Measurements from ENCODE around the gene PLXDC2.

PLXDC2 gene

DNA sequence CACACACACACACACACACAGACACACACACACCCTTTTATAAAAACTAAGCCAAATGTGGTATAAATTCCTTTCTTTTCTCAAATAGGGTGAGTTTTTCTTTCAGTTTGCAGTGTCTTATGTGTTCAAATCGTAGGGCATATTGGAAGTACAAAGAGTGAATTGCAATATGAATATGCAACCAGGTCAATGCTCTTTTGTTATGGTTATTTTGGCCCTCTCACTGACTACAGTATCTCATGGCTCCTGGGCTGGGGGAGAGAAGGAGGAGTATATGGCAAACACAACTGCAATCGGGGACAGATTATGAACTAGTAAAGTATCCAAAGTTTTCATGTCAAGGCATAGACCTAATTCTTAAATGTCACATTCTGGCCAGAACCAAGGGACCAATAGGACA is 301.9 kb downstream of the PLXDC2 start:
- Histone ChIP-seq H3K4me1 (no peaks in the 10 kb centered on the region), H3K27ac (no peak overlapping the region), H3K27me3 (ENCODE audit: control insufficient read depth, insufficient read depth, low read length) (no peaks in the 10 kb centered on the region), H3K9ac (no peak overlapping the region), H3K4me2 (ENCODE audit: low read length) (no peak overlapping the region), H3K4me3 (ENCODE audit: low read depth, low read length) (no peak overlapping the region), H3K9me3 (ENCODE audit: control insufficient read depth, low read length) (no peaks in the 10 kb centered on the region), H3K79me2 (peaks cover 8% of the 10 kb centered on the region), H3K36me3 (ENCODE audit: control insufficient read depth, insufficient read depth, low read length) (no peaks in the 10 kb centered on the region), H2AFZ (no peak overlapping the region)
- no peak for TF ChIP-seq CTCF (IDR thresholded peaks at IDR 0.05)

DNA sequence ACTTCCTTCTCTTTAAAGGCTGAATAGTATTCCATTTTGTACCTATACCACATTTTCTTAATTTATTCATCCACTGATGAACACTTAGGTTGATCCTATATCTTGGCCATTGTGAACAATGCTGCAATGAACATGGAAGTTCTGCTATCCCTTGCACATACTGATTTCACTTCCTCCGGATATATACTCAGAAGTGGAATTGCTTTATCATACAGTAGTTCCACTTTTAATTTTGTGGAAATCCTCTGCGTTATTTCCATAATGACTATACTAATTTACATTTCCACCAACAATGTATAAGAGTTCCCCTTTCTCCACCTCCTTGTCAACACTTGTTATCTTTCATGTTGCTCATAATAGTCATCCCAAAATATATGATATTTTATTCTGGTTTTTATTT is 312.6 kb downstream of the PLXDC2 start:
- Histone ChIP-seq H3K27me3 (ENCODE audit: control insufficient read depth, insufficient read depth, low read length) (no peaks in the 10 kb centered on the region), H3K9ac (no peak overlapping the region), H3K9me3 (ENCODE audit: control insufficient read depth, low read length) (no peaks in the 10 kb centered on the region), H3K4me3 (ENCODE audit: low read depth, low read length) (no peak overlapping the region), H3K36me3 (ENCODE audit: control insufficient read depth, insufficient read depth, low read length) (no peaks in the 10 kb centered on the region), H3K27ac (no peak overlapping the region), H3K4me1 (no peaks in the 10 kb centered on the region), H2AFZ (no peak overlapping the region), H3K4me2 (ENCODE audit: low read length) (no peak overlapping the region), H3K79me2 (peaks cover 2% of the 10 kb centered on the region)
- TF ChIP-seq CTCF (IDR thresholded peaks at IDR 0.05): no peak

DNA sequence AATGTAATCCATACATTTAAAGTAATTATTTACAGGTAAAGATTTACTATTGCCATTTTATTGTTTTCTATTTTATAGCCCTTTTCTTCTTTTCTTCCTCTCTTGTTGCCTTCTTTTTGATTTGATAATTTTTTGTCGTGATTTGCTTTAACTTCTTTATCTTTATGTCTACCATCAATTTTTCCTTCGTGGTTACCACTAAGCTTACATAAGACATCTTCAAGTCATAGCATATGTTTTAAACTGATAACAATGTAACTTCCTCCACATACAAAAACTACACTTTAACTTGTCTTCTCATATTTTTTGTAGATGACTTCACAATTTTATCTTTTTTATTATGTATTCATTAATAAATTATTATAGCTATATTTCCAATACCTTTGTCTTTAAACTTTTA is 316.6 kb downstream of the PLXDC2 start:
- Histone ChIP-seq H3K27ac (no peak overlapping the region), H3K4me3 (ENCODE audit: low read depth, low read length) (no peak overlapping the region), H3K9ac (no peak overlapping the region), H3K79me2 (peaks cover 10% of the 10 kb centered on the region), H3K9me3 (ENCODE audit: control insufficient read depth, low read length) (no peaks in the 10 kb centered on the region), H3K36me3 (ENCODE audit: control insufficient read depth, insufficient read depth, low read length) (no peaks in the 10 kb centered on the region), H3K4me1 (no peaks in the 10 kb centered on the region), H3K27me3 (ENCODE audit: control insufficient read depth, insufficient read depth, low read length) (no peaks in the 10 kb centered on the region), H3K4me2 (ENCODE audit: low read length) (no peak overlapping the region), H2AFZ (no peak overlapping the region)
- no peak for TF ChIP-seq CTCF (IDR thresholded peaks at IDR 0.05)

DNA sequence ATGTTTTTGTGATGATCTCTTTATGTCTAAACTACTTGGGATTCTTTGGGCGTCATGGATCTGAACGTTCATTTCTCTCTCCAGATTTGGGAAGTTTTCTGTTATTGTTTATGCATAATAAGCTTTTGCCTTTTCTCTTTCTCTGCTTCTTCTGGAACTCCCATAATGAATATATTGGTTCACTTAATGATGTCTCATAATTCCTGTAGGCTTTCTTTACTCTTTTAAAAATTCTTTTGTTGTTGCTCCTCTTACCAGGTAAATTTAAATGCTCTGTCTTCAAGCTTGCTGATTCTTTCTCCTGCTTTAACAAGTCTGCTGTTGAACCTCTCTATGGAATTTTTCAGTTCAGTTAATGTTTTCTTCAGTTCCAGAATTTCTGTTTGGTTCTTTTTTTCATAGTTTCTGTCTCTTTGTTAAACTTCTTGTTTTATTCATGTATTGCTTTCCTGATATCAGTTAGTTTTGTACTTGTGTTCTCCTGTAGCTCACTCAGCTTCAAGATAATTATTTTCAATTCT is 317.5 kb downstream of the PLXDC2 start:
- no peak overlapping the region for H3K4me3 ChIP-seq (ENCODE audit: low read depth, low read length)
- H3K4me2 ChIP-seq (ENCODE audit: low read length): no peak overlapping the region
- peaks cover 10% of the 10 kb centered on the region for H3K79me2 ChIP-seq
- no peaks in the 10 kb centered on the region for H3K36me3 ChIP-seq (ENCODE audit: control insufficient read depth, insufficient read depth, low read length)
- no peak overlapping the region for H3K9ac ChIP-seq
- TF ChIP-seq CTCF (IDR thresholded peaks at IDR 0.05): no peak
- no peaks in the 10 kb centered on the region for H3K4me1 ChIP-seq
- no peak overlapping the region for H2AFZ ChIP-seq
- H3K9me3 ChIP-seq (ENCODE audit: control insufficient read depth, low read length): no peaks in the 10 kb centered on the region
- no peak overlapping the region for H3K27ac ChIP-seq
- no peaks in the 10 kb centered on the region for H3K27me3 ChIP-seq (ENCODE audit: control insufficient read depth, insufficient read depth, low read length)

- Histone ChIP-seq H3K9ac (no peak overlapping the region), H3K4me3 (ENCODE audit: low read depth, low read length) (no peak overlapping the region), H3K79me2 (peaks cover 7% of the 10 kb centered on the region), H2AFZ (no peak overlapping the region), H3K36me3 (ENCODE audit: control insufficient read depth, insufficient read depth, low read length) (no peaks in the 10 kb centered on the region), H3K4me2 (ENCODE audit: low read length) (no peak overlapping the region), H3K27ac (no peak overlapping the region), H3K27me3 (ENCODE audit: control insufficient read depth, insufficient read depth, low read length) (no peaks in the 10 kb centered on the region), H3K9me3 (ENCODE audit: control insufficient read depth, low read length) (no peaks in the 10 kb centered on the region), H3K4me1 (no peaks in the 10 kb centered on the region)
- no peak for TF ChIP-seq CTCF (IDR thresholded peaks at IDR 0.05)
Observed at GRCh38 chr10:20142311-20142710, 326.1 kb downstream of the PLXDC2 start.

Data from parathyroid adenoma (tissue), 2 donors.